ENCODE measurements around the gene PLIN4. TPM values are rescaled to one million over a fixed set of nuclear protein-coding genes. Genes with fewer than 3 reads are reported as not detected.

PLIN4 gene
- total RNA-seq, 1 donor from 2014 or later = 1.3 TPM

GRCh38 chr19:4524808-4525562 is 6.7 kb upstream of the PLIN4 start:
- H3K27ac Mint-ChIP-seq = no peak overlapping the region
- peak; percentile 71 for TF ChIP-seq CTCF (IDR thresholded peaks at IDR 0.05; ENCODE audit: unreplicated experiment)
- peak; percentile 51 for DNase-seq (ENCODE audit: low spot score, unreplicated experiment)
- H3K4me3 Mint-ChIP-seq (ENCODE audit: low read depth) = no peak overlapping the region
- peaks cover 9% of the 10 kb centered on the region for H3K27me3 Mint-ChIP-seq
- H3K9me3 Mint-ChIP-seq (ENCODE audit: low read depth) = no peaks in the 10 kb centered on the region
- no peaks in the 10 kb centered on the region for H3K36me3 Mint-ChIP-seq (ENCODE audit: insufficient read depth)
- H3K4me1 Mint-ChIP-seq (ENCODE audit: low read depth) = no peaks in the 10 kb centered on the region

- Mint-ChIP-seq H3K27ac (no peak overlapping the region), H3K36me3 (ENCODE audit: insufficient read depth) (no peaks in the 10 kb centered on the region), H3K27me3 (peaks cover 15% of the 10 kb centered on the region), H3K9me3 (ENCODE audit: low read depth) (no peaks in the 10 kb centered on the region), H3K4me1 (ENCODE audit: low read depth) (no peaks in the 10 kb centered on the region), H3K4me3 (ENCODE audit: low read depth) (no peak overlapping the region)
- peak; percentile 68 for TF ChIP-seq CTCF (IDR thresholded peaks at IDR 0.05; ENCODE audit: unreplicated experiment)
- DNase-seq (ENCODE audit: low spot score, unreplicated experiment) = peak; percentile 39
Observed at GRCh38 chr19:4523306-4524110, 5.2 kb upstream of the PLIN4 start.

- Mint-ChIP-seq H3K4me1 (ENCODE audit: low read depth) (no peaks in the 10 kb centered on the region), H3K9me3 (ENCODE audit: low read depth) (no peaks in the 10 kb centered on the region), H3K27ac (no peak overlapping the region), H3K4me3 (ENCODE audit: low read depth) (no peak overlapping the region), H3K27me3 (peaks cover 15% of the 10 kb centered on the region), H3K36me3 (ENCODE audit: insufficient read depth) (no peaks in the 10 kb centered on the region)
- no peak for TF ChIP-seq CTCF (IDR thresholded peaks at IDR 0.05; ENCODE audit: unreplicated experiment)
- no peak for DNase-seq (ENCODE audit: low spot score, unreplicated experiment)
Observed at GRCh38 chr19:4522291-4523002, 4.2 kb upstream of the PLIN4 start.

- H3K36me3 Mint-ChIP-seq (ENCODE audit: insufficient read depth) = no peaks in the 10 kb centered on the region
- no peak overlapping the region for H3K4me3 Mint-ChIP-seq (ENCODE audit: low read depth)
- no peak overlapping the region for H3K27ac Mint-ChIP-seq
- no peaks in the 10 kb centered on the region for H3K9me3 Mint-ChIP-seq (ENCODE audit: low read depth)
- TF ChIP-seq CTCF (IDR thresholded peaks at IDR 0.05; ENCODE audit: unreplicated experiment) = no peak
- no peaks in the 10 kb centered on the region for H3K4me1 Mint-ChIP-seq (ENCODE audit: low read depth)
- H3K27me3 Mint-ChIP-seq = peaks cover 15% of the 10 kb centered on the region
- DNase-seq (ENCODE audit: low spot score, unreplicated experiment) = no peak
Observed at GRCh38 chr19:4521888-4522242, 3.6 kb upstream of the PLIN4 start.

GRCh38 chr19:4521170-4521887 is 3.0 kb upstream of the PLIN4 start:
- H3K27me3 Mint-ChIP-seq = peaks cover 15% of the 10 kb centered on the region
- H3K9me3 Mint-ChIP-seq (ENCODE audit: low read depth) = no peaks in the 10 kb centered on the region
- DNase-seq (ENCODE audit: low spot score, unreplicated experiment) = no peak
- no peaks in the 10 kb centered on the region for H3K4me1 Mint-ChIP-seq (ENCODE audit: low read depth)
- no peak overlapping the region for H3K27ac Mint-ChIP-seq
- no peaks in the 10 kb centered on the region for H3K36me3 Mint-ChIP-seq (ENCODE audit: insufficient read depth)
- H3K4me3 Mint-ChIP-seq (ENCODE audit: low read depth) = no peak overlapping the region
- no peak for TF ChIP-seq CTCF (IDR thresholded peaks at IDR 0.05; ENCODE audit: unreplicated experiment)
